Gastrocnemius medialis (tissue), 4 donors: ENCODE measurements around the gene C9orf152.

Source experiments
- CTCF ChIP-seq, 5 experiments: fragments of 450-650 bp in 3 of 5; fragments of 200-600 bp in 2 of 5; sonication (generic) in 2 of 5; IDR thresholded peaks in 4 of 5; conservative IDR thresholded peaks in 1 of 5; 1 replicate in 4 of 5; 2 replicates in 1 of 5; pipeline ENCODE4 v1.5.1; 2016 to 2019; ENCODE audit warnings: antibody characterized with exemption in 5 of 5, mild to moderate bottlenecking in 3 of 5, moderate library complexity in 3 of 5
- POLR2A ChIP-seq, 2 donors: fragments of 450-650 bp; IDR thresholded peaks; one replicate each; pipeline ENCODE4 v1.6.1; 2017; ENCODE audit warnings: antibody characterized with exemption in 2 of 2, mild to moderate bottlenecking in 2 of 2, moderate library complexity in 2 of 2

DNA sequence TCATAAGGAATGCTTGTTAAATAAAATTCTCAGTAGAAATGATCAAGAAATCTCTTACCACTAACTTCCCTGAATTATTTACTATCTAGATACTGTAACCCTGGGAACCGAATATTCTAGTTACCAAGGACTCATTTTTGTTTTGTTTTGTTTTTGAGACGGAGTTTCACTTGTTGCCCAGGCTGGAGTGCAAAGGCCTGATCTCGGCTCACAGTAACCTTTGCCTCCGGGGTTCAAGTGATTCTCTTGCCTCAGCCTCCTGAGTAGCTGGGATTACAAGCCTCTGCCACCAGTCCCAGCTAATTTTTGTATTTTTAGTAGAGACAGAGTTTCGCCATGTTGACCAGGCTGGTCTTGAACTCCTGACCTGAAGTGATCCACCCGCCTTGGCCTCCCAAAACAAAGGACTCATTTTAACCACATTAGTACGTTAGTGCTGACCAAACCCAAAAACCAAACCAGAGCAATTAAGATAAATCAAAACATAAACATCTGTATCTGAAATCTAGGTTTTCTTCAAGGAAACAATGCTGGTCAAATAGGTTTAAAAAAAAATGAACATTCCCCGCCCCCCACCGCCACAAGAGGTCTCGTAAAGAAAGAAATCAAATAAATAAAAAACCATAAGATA, 44.7 kb upstream of the C9orf152 start:
- TF ChIP-seq CTCF (IDR thresholded peaks at IDR 0.05 in 4 of 5, conservative IDR thresholded peaks at IDR 0.05 in 1 of 5) (no peak), POLR2A (IDR thresholded peaks at IDR 0.05) (no peak)
